HEK293 (cell line): ENCODE data around the gene MAGI1.

Experiments
- CTCF ChIA-PET: fragments of 350-600 bp; formaldehyde crosslinking; extraction: SDS; loops from one replicate; lab custom pipeline; 2021; ENCODE audit warnings: antibody characterized with exemption; lab: Yijun Ruan, JAX
- POLR2A ChIA-PET: fragments of 300-600 bp; formaldehyde crosslinking; extraction: SDS; loops from one replicate; lab custom pipeline; 2020; ENCODE audit warnings: antibody characterized with exemption, inconsistent platforms; lab: Yijun Ruan, JAX
- H3K27ac ChIP-seq: fragments of 200-500 bp; sonication (Bioruptor generic); 2 replicates; pipeline ENCODE4 v1.5.1; 2014; ENCODE audit warnings: low read depth, low read length, control low read depth, inconsistent platforms; ENCODE audit errors: extremely low read depth
- H3K36me3 ChIP-seq, 2 experiments: fragments of 200-500 bp in 1 of 2; sonication (Bioruptor generic) in 1 of 2; 1 replicate in 1 of 2; 2 replicates in 1 of 2; pipeline ENCODE4 v1.5.1; 2014 to 2017; ENCODE audit warnings: inconsistent platforms in 2 of 2, low read length in 2 of 2; ENCODE audit not compliant: control insufficient read depth in 2 of 2, insufficient read depth in 1 of 2
- H3K4me1 ChIP-seq: fragments of 200-500 bp; sonication (Bioruptor generic); 2 replicates; pipeline ENCODE4 v1.5.1; 2014; ENCODE audit warnings: mild to moderate bottlenecking, low read length, inconsistent platforms; ENCODE audit not compliant: control insufficient read depth, insufficient read depth
- H3K4me3 ChIP-seq: 2 replicates; pipeline ENCODE4 v1.5.1; 2011; ENCODE audit warnings: low read depth, mild to moderate bottlenecking, control low read depth, low read length, moderate library complexity
- H3K9me3 ChIP-seq: fragments of 200-500 bp; sonication (Bioruptor generic); 2 replicates; pipeline ENCODE4 v1.5.1; 2014; ENCODE audit warnings: low read depth, low read length, inconsistent platforms; ENCODE audit not compliant: control insufficient read depth, insufficient read depth
- GFI1B ChIP-seq: fragments of 450-650 bp; formaldehyde crosslinking; IDR thresholded peaks from 2 replicates; pipeline ENCODE4 v1.5.1; 2016; ENCODE audit warnings: missing biosample characterization, missing genetic modification characterization
- GLIS1 ChIP-seq: fragments of 450-650 bp; formaldehyde crosslinking; IDR thresholded peaks from 2 replicates; pipeline ENCODE4 v1.5.1; 2016; ENCODE audit warnings: missing biosample characterization, missing genetic modification characterization
- HOXA7 ChIP-seq: sonication (generic); formaldehyde crosslinking; IDR thresholded peaks from 2 replicates; pipeline ENCODE4 v1.8.1; 2022; ENCODE audit warnings: missing genetic modification reagents, borderline replicate concordance
- OSR2 ChIP-seq: fragments of 450-650 bp; formaldehyde crosslinking; IDR thresholded peaks from 2 replicates; pipeline ENCODE4 v1.5.1; 2016; ENCODE audit warnings: missing biosample characterization, missing genetic modification characterization
- SP3 ChIP-seq: fragments of 450-650 bp; formaldehyde crosslinking; IDR thresholded peaks from 2 replicates; pipeline ENCODE4 v1.5.1; 2016; ENCODE audit warnings: missing biosample characterization, missing genetic modification characterization
- SP7 ChIP-seq: fragments of 450-650 bp; formaldehyde crosslinking; IDR thresholded peaks from 2 replicates; pipeline ENCODE4 v1.5.1; 2016; ENCODE audit warnings: missing biosample characterization, missing genetic modification characterization
- WT1 ChIP-seq: fragments of 450-650 bp; formaldehyde crosslinking; IDR thresholded peaks from 2 replicates; pipeline ENCODE4 v1.5.1; 2016; ENCODE audit warnings: missing biosample characterization, missing genetic modification characterization
- ZBTB20 ChIP-seq: fragments of 450-650 bp; formaldehyde crosslinking; IDR thresholded peaks from 2 replicates; pipeline ENCODE4 v1.5.1; 2016; ENCODE audit warnings: missing biosample characterization, missing genetic modification characterization
- ZNF155 ChIP-seq: fragments of 450-650 bp; formaldehyde crosslinking; IDR thresholded peaks from 2 replicates; pipeline ENCODE4 v1.5.1; 2016; ENCODE audit warnings: missing biosample characterization, missing genetic modification characterization
- ZNF16 ChIP-seq: fragments of 450-650 bp; formaldehyde crosslinking; IDR thresholded peaks from 2 replicates; pipeline ENCODE4 v1.5.1; 2016; ENCODE audit warnings: low read depth, missing biosample characterization, missing genetic modification characterization
- ZNF416 ChIP-seq: fragments of 450-650 bp; formaldehyde crosslinking; IDR thresholded peaks from 2 replicates; pipeline ENCODE4 v1.5.1; 2016; ENCODE audit warnings: missing biosample characterization, missing genetic modification characterization
- ZNF561 ChIP-seq: fragments of 450-650 bp; IDR thresholded peaks from 2 replicates; pipeline ENCODE4 v1.5.1; 2018; ENCODE audit warnings: missing biosample characterization, missing genetic modification characterization, borderline replicate concordance
- ZNF585B ChIP-seq: fragments of 450-650 bp; formaldehyde crosslinking; IDR thresholded peaks from 2 replicates; pipeline ENCODE4 v1.5.1; 2016; ENCODE audit warnings: missing biosample characterization, missing genetic modification characterization
- ZNF621 ChIP-seq: fragments of 450-650 bp; formaldehyde crosslinking; IDR thresholded peaks from 2 replicates; pipeline ENCODE4 v1.5.1; 2017; ENCODE audit warnings: missing biosample characterization, missing genetic modification characterization
- ZNF629 ChIP-seq: fragments of 450-650 bp; formaldehyde crosslinking; IDR thresholded peaks from 2 replicates; pipeline ENCODE4 v1.5.1; 2017; ENCODE audit warnings: missing biosample characterization, missing genetic modification characterization
- ZNF664 ChIP-seq: fragments of 450-650 bp; formaldehyde crosslinking; IDR thresholded peaks from 2 replicates; pipeline ENCODE4 v1.5.1; 2016; ENCODE audit warnings: missing biosample characterization, missing genetic modification characterization
- ZNF701 ChIP-seq: fragments of 450-650 bp; formaldehyde crosslinking; IDR thresholded peaks from 2 replicates; pipeline ENCODE4 v1.5.1; 2016; ENCODE audit warnings: missing biosample characterization, missing genetic modification characterization
- ZNF76 ChIP-seq: fragments of 450-650 bp; formaldehyde crosslinking; IDR thresholded peaks from 2 replicates; pipeline ENCODE4; 2016; ENCODE audit warnings: low read depth, missing biosample characterization, missing genetic modification characterization, borderline replicate concordance
- ZSCAN30 ChIP-seq: fragments of 450-650 bp; IDR thresholded peaks from 2 replicates; pipeline ENCODE4 v1.5.1; 2018; ENCODE audit warnings: missing biosample characterization, mild to moderate bottlenecking, missing genetic modification characterization, moderate library complexity
- ZXDB ChIP-seq: fragments of 450-650 bp; formaldehyde crosslinking; IDR thresholded peaks from 2 replicates; pipeline ENCODE4 v1.5.1; 2016; ENCODE audit warnings: missing biosample characterization, missing genetic modification characterization
- TF ChIP-seq, protein P1 (sequence below): fragments of 450-650 bp; formaldehyde crosslinking; IDR thresholded peaks from 2 replicates; pipeline ENCODE4 v1.5.1; 2016; ENCODE audit warnings: missing biosample characterization, missing genetic modification characterization
- TF ChIP-seq, protein P2 (sequence below): fragments of 450-650 bp; formaldehyde crosslinking; IDR thresholded peaks from 2 replicates; pipeline ENCODE4 v1.5.1; 2016; ENCODE audit warnings: missing biosample characterization, missing genetic modification characterization, low read depth
- TF ChIP-seq, protein P3 (sequence below): fragments of 450-650 bp; formaldehyde crosslinking; IDR thresholded peaks from 2 replicates; pipeline ENCODE4 v1.5.1; 2016; ENCODE audit warnings: missing biosample characterization, missing genetic modification characterization, borderline replicate concordance
- TF ChIP-seq, protein P4 (sequence below): fragments of 450-650 bp; formaldehyde crosslinking; conservative IDR thresholded peaks from 2 replicates; pipeline ENCODE4 v1.5.1; 2016; ENCODE audit warnings: low read depth, missing biosample characterization, missing genetic modification characterization
- TF ChIP-seq, protein P5 (sequence below): fragments of 450-650 bp; formaldehyde crosslinking; IDR thresholded peaks from 2 replicates; pipeline ENCODE4 v1.5.1; 2017; ENCODE audit warnings: missing biosample characterization, missing genetic modification characterization

MAGI1 gene

DNA sequence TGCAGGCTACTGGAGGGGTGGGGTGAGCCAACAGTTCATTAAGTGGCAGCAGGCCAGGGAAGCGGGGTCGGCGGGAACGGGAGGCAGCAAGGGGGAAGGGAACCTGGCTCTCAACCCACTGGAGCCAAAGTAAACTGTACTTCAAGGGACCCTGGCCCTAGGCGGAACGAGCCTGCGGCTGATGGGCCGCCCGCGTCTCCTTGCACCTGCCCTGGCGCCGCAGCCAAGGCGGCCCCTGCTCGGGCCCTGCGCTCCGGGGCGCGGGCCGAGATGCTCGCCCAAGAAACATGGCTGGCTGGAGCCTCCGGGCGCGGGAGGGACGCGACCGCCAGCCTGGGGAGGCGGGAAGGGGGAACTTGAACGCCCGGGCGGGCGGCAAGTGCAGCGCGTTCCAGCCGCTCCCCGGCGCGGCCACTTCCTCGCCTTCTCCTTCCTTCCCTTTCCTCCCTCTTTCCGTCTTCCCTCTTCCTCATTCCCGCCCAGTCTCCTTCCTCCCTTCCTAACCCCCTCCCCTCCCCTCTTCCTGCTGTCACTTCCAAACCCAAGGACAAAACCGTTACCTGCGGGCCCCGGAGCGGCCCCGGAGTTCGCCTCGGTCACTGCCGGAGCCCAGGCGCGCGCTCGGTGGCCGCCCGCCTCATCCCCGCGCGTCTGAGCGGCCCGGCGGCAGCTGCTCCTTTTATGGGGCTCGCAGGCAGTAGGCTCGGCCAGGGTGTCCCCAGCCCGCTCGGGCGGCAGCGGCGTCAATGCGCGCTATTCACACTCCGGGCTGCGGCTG is 489.7 kb downstream of the MAGI1 start (continued):
- TF ChIP-seq, protein P1, sequence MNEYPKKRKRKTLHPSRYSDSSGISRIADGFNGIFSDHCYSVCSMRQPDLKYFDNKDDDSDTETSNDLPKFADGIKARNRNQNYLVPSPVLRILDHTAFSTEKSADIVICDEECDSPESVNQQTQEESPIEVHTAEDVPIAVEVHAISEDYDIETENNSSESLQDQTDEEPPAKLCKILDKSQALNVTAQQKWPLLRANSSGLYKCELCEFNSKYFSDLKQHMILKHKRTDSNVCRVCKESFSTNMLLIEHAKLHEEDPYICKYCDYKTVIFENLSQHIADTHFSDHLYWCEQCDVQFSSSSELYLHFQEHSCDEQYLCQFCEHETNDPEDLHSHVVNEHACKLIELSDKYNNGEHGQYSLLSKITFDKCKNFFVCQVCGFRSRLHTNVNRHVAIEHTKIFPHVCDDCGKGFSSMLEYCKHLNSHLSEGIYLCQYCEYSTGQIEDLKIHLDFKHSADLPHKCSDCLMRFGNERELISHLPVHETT (tag by site-specific recombination): no peak
- TF ChIP-seq SP3 (tag by site-specific recombination) (no peak), ZNF416 (tag by site-specific recombination) (no peak), ZNF621 (tag by site-specific recombination) (no peak), ZNF561 (tag by site-specific recombination) (peak; percentile 63; the same call in 1 of the 2 replicates), ZNF16 (no peak), OSR2 (tag by site-specific recombination) (no peak), GFI1B (tag by site-specific recombination) (no peak), ZBTB20 (tag by site-specific recombination) (peak; percentile 90), GLIS1 (tag by site-specific recombination) (no peak), ZNF629 (tag by site-specific recombination) (no peak), ZNF155 (tag by site-specific recombination) (no peak), ZXDB (tag by site-specific recombination) (peak; percentile 33; the same call in 1 of the 2 replicates), WT1 (tag by site-specific recombination) (no peak), ZSCAN30 (tag by site-specific recombination) (no peak)

DNA sequence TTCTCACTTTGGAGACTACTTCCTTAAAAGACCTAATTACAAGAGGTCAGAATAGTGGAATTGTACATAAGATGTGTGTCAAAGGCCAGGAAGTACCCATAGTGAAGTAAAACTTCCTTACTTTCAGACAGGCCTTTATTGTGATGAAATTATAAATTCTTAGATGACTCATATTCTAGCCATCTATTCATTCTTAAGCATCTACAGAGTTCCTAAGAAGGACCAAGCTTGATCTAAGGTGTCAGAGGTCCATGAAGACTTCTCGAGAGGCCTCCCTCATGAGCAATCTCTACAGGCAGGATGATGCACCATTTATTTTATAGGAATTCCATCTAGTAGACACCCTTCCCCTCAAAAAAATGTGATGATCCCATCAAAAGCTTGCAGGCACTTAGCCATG is 493.3 kb downstream of the MAGI1 start:
- Histone ChIP-seq H3K4me1 (no peaks in the 10 kb centered on the region; the same call in 1 of the 2 replicates), H3K9me3 (no peaks in the 10 kb centered on the region), H3K4me3 (no peak overlapping the region), H3K36me3 (no peaks in the 10 kb centered on the region), H3K27ac (no peak overlapping the region)
- ChIA-PET POLR2A (no interaction called here), CTCF (no interaction called here)
- no peak for TF ChIP-seq ZXDB (tag by site-specific recombination)
- no peak for TF ChIP-seq SP7 (tag by site-specific recombination)
- no peak for TF ChIP-seq ZNF701
- no peak for TF ChIP-seq ZNF664
- TF ChIP-seq, protein P2, sequence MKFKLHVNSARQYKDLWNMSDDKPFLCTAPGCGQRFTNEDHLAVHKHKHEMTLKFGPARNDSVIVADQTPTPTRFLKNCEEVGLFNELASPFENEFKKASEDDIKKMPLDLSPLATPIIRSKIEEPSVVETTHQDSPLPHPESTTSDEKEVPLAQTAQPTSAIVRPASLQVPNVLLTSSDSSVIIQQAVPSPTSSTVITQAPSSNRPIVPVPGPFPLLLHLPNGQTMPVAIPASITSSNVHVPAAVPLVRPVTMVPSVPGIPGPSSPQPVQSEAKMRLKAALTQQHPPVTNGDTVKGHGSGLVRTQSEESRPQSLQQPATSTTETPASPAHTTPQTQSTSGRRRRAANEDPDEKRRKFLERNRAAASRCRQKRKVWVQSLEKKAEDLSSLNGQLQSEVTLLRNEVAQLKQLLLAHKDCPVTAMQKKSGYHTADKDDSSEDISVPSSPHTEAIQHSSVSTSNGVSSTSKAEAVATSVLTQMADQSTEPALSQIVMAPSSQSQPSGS (tag by site-specific recombination): no peak
- TF ChIP-seq, protein P3, sequence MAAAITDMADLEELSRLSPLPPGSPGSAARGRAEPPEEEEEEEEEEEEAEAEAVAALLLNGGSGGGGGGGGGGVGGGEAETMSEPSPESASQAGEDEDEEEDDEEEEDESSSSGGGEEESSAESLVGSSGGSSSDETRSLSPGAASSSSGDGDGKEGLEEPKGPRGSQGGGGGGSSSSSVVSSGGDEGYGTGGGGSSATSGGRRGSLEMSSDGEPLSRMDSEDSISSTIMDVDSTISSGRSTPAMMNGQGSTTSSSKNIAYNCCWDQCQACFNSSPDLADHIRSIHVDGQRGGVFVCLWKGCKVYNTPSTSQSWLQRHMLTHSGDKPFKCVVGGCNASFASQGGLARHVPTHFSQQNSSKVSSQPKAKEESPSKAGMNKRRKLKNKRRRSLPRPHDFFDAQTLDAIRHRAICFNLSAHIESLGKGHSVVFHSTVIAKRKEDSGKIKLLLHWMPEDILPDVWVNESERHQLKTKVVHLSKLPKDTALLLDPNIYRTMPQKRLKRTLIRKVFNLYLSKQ (tag by site-specific recombination): no peak
- TF ChIP-seq ZNF585B (tag by site-specific recombination): no peak
- no peak for TF ChIP-seq OSR2 (tag by site-specific recombination)
- TF ChIP-seq, protein P4, sequence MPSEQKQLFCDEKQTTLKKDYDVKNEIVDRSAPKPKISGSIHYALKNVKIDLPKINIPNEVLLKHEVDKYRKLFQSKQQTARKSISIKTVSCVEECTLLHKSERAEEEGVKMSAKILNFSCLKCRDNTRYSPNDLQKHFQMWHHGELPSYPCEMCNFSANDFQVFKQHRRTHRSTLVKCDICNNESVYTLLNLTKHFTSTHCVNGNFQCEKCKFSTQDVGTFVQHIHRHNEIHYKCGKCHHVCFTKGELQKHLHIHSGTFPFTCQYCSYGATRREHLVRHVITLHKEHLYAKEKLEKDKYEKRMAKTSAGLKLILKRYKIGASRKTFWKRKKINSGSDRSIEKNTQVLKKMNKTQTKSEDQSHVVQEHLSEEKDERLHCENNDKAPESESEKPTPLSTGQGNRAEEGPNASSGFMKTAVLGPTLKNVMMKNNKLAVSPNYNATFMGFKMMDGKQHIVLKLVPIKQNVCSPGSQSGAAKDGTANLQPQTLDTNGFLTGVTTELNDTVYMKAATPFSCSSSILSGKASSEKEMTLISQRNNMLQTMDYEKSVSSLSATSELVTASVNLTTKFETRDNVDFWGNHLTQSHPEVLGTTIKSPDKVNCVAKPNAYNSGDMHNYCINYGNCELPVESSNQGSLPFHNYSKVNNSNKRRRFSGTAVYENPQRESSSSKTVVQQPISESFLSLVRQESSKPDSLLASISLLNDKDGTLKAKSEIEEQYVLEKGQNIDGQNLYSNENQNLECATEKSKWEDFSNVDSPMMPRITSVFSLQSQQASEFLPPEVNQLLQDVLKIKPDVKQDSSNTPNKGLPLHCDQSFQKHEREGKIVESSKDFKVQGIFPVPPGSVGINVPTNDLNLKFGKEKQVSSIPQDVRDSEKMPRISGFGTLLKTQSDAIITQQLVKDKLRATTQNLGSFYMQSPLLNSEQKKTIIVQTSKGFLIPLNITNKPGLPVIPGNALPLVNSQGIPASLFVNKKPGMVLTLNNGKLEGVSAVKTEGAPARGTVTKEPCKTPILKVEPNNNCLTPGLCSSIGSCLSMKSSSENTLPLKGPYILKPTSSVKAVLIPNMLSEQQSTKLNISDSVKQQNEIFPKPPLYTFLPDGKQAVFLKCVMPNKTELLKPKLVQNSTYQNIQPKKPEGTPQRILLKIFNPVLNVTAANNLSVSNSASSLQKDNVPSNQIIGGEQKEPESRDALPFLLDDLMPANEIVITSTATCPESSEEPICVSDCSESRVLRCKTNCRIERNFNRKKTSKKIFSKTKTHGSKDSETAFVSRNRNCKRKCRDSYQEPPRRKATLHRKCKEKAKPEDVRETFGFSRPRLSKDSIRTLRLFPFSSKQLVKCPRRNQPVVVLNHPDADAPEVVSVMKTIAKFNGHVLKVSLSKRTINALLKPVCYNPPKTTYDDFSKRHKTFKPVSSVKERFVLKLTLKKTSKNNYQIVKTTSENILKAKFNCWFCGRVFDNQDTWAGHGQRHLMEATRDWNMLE (tag by site-specific recombination): no peak
- TF ChIP-seq, protein P5, sequence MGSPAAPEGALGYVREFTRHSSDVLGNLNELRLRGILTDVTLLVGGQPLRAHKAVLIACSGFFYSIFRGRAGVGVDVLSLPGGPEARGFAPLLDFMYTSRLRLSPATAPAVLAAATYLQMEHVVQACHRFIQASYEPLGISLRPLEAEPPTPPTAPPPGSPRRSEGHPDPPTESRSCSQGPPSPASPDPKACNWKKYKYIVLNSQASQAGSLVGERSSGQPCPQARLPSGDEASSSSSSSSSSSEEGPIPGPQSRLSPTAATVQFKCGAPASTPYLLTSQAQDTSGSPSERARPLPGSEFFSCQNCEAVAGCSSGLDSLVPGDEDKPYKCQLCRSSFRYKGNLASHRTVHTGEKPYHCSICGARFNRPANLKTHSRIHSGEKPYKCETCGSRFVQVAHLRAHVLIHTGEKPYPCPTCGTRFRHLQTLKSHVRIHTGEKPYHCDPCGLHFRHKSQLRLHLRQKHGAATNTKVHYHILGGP (tag by site-specific recombination): no peak
- no peak for TF ChIP-seq HOXA7 (CRISPR knock-in tag)
- no peak for TF ChIP-seq ZNF76 (tag by site-specific recombination)
